Fibroblast of the conjunctiva (primary cell): Measurements from ENCODE around the gene RPS6KA6.
"Not testable (repeated sequence)": the region's sequence is repeated elsewhere in the genome, so short reads cannot be mapped to it uniquely, and the experiment has no call there.

Experiments used
- DNase-seq: peaks from one replicate; pipeline ENCODE4 v3.0.0-alpha.2; 2010; ENCODE audit warnings: low read depth

RPS6KA6 gene

GRCh38 chrX:84162401-84162800 lies 25.6 kb downstream of the RPS6KA6 start:
- no peak for DNase-seq

- no peak for DNase-seq
These were observed 26.4 kb downstream of the RPS6KA6 start for GRCh38 chrX:84161641-84162040.

- DNase-seq: no peak
These were observed 27.3 kb downstream of the RPS6KA6 start for GRCh38 chrX:84160736-84161135.

GRCh38 chrX:84156821-84157220 lies 31.2 kb downstream of the RPS6KA6 start:
- DNase-seq: no peak

- no peak for DNase-seq
These were observed 32.1 kb downstream of the RPS6KA6 start for GRCh38 chrX:84155938-84156337.

GRCh38 chrX:84153538-84153937 lies 34.5 kb downstream of the RPS6KA6 start:
- no peak for DNase-seq

- no peak for DNase-seq
These were observed 43.0 kb downstream of the RPS6KA6 start for GRCh38 chrX:84144991-84145390.

GRCh38 chrX:84144281-84144680 lies 43.7 kb downstream of the RPS6KA6 start:
- no peak for DNase-seq

- DNase-seq: no peak
These were observed 55.0 kb downstream of the RPS6KA6 start for GRCh38 chrX:84133023-84133422.

- no peak for DNase-seq
These were observed 64.4 kb downstream of the RPS6KA6 start for GRCh38 chrX:84123585-84123984.

- no peak for DNase-seq
These were observed 69.2 kb downstream of the RPS6KA6 start for GRCh38 chrX:84118769-84119168.

- DNase-seq: no peak
These were observed 69.7 kb downstream of the RPS6KA6 start for GRCh38 chrX:84118315-84118714.

- DNase-seq: no peak
These were observed 79.4 kb downstream of the RPS6KA6 start for GRCh38 chrX:84108584-84108983.

GRCh38 chrX:84099120-84099519 lies 88.9 kb downstream of the RPS6KA6 start:
- no peak for DNase-seq

- DNase-seq: not testable (repeated sequence)
These were observed 108.4 kb downstream of the RPS6KA6 start for GRCh38 chrX:84079479-84080197.

GRCh38 chrX:84078991-84079390 lies 109.0 kb downstream of the RPS6KA6 start:
- DNase-seq: no peak

- DNase-seq: no peak
These were observed 123.2 kb downstream of the RPS6KA6 start for GRCh38 chrX:84064814-84065213.

- peak; percentile 68 for DNase-seq
These were observed 123.8 kb downstream of the RPS6KA6 start for GRCh38 chrX:84064164-84064563.

GRCh38 chrX:84047339-84047738 lies 140.7 kb downstream of the RPS6KA6 start:
- no peak for DNase-seq

GRCh38 chrX:84046403-84046984 lies 141.5 kb downstream of the RPS6KA6 start:
- DNase-seq: peak; percentile 5

- no peak for DNase-seq
These were observed 143.9 kb downstream of the RPS6KA6 start for GRCh38 chrX:84044051-84044450.
